GM19467 (cell line): ENCODE measurements around the gene KIFAP3.
"Not testable (repeated sequence)": the region's sequence is repeated elsewhere in the genome, so short reads cannot be mapped to it uniquely, and the experiment has no call there.

Experiments used
- ATAC-seq: cut with Tn5 transposase; IDR thresholded peaks from one replicate; pipeline ENCODE4 v1.9.1; 2021; ENCODE audit warnings: mild to moderate bottlenecking, moderate library complexity; ENCODE audit not compliant: unreplicated experiment

KIFAP3 gene

DNA sequence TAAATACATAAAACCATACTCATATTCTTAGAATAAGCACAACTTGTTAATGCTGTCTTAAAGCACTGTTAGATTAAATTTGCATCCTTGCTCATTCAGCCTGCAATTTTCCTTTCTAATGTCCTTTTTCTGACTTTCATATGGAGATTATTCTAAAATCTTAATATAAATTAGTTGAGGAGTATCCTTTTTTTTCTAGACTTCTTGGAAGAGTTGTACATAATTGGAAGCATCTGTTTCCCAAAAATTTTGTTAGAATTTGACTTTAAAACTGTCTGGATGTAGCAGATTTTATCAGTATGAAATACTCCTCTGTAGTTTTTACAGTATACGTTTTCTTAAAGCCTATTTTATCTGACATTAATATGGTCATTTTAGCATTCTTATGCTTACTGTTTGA, 9.7 kb downstream of the KIFAP3 start:
- ATAC-seq: no peak

DNA sequence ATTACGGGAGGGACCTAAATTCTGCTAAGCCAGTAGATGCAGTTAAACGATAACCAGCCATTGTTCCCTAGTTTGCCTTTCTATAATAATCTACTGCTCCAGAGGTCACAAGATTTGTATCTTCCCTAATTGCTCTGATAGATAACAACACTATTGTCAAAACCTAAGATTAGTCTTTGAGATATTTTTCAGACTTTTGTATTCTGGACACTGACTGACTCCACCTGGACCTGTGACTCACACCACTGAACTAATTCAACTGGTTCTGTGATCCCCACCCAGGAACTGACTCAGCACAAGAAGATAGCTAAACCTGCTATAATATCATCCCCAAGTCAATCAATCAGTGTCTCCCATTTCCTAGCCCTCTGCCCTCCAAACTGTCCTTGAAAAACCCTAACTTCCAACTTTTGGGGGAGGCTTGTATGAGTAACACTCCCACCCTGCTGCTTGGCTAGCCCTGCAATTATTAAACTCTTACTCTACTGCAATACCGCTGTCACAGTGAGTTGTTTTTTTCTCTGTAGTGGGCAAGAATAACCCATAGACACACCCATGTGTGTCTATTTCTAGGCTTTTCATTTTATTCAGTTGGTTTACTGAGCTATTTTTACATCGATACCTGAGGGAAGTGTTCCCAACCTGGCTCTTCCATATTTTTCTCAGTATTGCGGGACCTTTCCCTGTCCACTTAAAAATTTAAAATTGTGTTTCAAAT, 11.2 kb downstream of the KIFAP3 start:
- no peak for ATAC-seq

DNA sequence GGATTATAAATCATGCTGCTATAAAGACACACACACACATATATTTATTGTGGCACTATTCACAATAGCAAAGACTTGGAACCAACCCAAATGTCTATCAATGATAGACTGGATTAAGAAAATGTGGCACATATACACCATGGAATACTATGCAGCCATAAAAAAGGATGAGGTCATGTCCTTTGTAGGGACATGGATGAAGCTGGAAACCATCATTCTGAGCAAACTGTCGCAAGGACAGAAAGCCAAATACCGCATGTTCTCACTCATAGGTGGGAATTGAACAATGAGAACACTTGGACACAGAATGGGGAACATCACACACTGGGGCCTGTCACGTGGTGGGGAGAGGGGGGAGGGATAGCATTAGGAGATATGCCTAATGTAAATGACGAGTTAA, 12.8 kb downstream of the KIFAP3 start:
- not testable (repeated sequence) for ATAC-seq

DNA sequence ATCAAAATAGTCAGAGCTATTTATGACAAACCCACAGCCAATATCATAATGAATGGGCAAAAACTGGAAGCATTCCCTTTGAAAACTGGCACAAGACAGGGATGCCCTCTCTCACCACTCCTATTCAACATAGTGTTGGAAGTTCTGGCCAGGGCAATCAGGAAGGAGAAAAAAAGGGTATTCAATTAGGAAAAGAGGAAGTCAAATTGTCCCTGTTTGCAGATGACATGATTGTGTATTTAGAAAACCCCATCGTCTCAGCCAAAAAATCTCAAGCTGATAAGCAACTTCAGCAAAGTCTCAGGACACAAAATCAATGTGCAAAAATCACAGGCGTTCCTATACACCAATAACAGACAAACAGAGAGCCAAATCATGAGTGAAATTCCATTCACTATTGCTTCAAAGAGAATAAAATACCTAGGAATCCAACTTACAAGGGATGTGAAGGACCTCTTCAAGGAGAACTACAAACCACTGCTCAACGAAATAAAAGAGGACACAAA, 14.4 kb downstream of the KIFAP3 start:
- ATAC-seq: not testable (repeated sequence)

DNA sequence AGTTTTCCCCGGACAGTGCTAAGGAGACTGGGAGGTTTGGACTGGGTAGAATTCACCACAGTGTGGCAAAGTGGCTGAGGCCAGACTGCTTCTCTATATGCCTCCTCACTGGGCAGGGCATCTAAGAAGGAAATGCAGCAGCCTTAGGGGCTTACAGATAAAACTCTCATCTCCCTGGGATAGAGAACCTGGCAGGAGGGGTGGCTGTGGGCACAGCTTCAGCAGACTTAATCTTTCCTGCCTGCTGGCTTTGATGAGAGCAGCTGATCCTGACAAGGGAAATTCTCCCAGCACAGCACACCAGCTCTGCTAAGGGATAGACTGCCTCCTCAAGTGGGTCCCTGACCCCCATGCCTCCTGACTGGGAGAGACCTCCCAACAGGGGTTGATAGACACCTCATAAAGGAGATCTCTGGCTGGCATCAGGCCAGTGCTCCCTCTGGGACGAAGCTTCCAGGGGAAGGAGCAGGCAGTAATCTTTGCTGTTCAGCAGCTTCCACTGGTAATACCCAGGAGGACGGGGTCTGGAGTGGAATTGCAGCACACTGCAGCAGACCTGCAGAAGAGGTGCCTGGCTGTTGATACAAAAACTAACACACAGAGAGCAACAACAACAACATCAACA, 25.2 kb downstream of the KIFAP3 start:
- ATAC-seq: no peak

DNA sequence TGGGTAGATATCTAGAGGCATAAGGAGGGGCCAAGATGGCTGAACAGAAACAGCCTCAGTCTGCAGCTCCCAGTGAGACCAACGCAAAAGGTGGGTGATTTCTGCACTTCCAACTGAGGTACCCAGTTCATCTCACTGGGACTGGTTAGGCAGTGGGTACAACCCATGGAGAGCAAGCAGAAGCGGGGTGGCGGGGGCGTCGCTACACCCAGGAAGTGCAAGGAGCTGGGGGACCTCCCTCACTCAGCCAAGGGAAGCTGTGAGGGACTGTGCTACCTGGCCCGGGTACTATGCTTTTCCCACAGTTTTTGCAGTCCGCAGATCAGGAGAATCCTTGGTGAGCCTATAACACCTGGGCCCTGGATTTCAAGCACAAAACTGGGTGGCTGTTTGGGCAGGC, 26.0 kb downstream of the KIFAP3 start:
- no peak for ATAC-seq

DNA sequence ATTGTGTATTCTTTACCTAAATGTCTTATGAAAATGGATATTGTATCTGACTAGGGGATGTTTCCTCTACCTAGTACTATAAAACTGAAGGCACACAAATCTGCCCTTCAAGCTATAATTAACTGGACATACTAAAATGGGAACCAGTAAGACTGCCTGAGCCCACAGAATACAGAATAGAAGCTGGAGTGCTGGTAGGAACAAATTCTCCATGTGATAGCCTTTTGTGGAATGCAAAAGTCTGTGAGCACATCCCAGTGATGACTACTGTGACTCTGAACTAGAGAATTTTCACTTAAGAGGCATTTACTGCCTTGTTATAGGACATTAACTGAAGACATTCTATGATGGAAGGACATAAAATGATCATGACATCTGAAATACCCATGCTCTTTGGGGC, 30.3 kb downstream of the KIFAP3 start:
- no peak for ATAC-seq

DNA sequence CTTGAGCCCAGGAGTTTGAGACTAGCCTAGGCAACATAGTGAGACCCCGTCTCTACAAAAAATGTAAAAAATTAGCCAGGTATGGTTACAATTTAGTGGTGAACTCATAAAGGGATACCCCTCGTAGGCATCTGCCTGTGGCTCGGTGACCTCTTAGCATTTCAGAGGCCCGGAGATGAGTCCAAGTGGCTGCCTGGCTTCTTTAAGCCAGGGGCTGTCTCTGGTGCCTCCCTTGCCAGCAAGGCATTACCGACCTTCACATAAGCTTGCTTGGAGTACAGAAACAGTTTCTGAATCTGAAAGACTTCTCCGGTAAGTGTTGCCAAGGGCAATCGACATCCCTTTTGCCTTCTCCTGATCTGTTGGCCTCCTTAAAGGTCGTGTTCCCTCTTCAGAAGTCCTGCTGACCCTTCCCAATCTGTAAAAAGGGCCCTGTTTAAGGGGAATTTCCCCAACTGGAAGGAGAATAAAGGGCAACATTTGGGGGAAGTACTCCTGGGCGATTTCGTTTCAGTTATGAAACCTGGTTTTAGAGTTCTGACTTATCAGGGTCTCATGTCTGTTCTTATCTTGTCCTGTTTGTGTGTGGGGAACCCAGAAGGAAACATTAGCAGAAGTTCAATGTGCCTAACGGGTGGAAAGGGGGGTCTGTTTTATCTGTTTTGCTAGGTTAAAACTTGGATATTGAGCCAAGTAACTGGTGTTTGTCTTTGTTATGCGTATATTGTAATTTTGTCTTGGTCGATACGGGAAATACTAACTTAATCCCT, 32.9 kb downstream of the KIFAP3 start:
- ATAC-seq: no peak

DNA sequence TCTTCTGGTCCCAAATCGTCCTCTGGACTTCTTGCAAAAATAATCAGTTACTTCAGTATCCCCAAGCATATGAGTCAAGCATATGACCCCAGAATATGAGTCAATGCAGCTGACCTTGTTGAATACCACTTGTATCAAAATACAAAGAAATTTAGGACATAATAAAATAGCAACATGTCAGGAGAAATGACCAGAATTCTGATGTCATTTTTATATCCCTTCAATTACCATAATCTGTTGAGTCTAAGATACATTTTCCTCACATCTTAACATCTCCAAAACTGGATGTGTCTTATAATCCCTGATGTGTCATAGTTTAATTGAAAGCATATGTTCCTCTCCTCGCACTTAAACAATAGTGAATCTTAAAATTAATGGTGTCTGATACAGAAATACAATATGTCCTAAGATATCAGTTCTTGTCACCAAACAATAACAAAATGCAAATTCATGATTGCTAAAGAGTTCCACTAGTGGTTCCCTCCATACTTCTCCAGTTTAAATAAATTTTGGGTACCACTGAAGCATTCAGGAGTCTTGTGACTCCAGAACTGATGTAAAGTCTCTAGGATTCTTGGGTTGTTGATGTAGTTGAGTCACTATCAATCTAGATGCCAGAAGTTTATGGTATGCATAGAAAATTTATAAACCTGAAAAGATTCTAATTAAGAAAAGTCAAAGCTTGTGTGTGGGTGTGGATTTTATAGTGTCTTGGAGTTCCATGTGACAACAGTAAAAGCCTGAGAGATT, 41.8 kb downstream of the KIFAP3 start:
- no peak for ATAC-seq

DNA sequence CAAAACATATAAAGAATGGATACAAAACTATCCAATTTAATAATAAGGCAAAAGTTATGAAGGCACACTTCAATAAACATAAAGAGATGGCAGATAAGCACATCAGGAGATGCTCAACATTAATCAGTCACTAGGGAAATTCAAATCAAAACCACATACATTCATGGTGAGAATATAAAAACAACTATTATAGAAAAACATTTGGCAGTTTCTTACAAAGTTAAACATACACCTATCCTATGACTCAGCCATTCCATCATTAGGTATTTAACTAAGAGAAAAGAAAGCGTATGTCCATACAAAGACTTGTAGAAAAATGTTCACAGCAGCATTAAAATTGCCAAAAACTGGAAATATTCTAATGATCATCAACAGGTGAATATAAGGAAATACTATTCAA, 44.3 kb downstream of the KIFAP3 start:
- ATAC-seq: no peak

DNA sequence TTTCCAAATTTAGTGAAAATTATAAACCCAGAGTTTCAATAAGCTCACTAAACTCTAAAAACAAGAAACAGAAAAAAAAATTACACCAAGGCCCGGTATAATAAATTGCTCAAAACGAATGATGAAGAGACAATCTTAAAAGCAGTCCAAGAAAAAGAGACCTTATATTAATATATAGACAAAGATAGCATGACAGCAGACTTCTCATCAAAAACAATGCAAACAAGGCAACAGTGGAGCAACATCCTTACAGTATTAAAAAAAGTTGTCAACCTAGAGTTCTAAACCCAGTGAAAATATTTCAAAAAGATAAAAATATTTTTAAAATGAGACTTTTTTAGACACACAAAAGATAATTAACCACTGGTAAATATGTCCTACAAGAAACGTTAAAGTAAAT, 46.7 kb downstream of the KIFAP3 start:
- no peak for ATAC-seq

DNA sequence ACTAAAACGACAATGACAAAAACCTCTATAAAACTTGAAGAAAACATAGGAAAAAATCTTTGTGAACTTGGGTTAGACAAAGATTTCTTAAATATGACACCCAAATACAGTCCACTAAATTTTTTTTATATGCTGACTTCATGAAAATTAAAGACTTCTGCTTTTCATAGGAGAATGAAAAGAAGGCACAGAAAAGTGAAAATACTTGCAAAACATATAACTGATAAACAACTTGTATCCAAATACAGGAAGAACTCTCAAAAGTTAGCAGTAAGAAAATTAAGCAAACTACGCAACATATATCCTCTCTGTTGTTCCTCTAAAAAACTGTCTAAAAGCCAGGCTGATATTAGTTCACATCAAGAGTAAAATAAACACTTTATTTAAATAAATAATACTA, 53.6 kb downstream of the KIFAP3 start:
- ATAC-seq: no peak

DNA sequence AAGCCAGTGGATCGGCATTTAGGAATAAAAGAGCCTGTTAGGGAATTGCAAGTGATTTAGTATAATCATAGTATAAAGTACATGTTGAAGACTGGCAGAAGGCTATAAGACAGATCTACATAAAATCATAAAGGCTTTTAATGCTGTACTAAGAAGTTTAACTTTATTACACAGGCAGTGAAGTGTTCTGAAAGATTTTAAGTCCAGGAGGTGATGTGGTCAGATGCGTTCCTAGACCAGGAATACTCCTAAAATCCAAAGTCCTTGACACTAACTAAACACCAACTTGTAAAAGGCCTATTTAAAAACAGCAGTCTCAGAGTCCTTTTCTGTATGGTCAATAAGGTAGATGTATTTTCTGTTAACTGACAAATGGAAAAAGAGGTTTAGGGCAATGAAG, 57.0 kb downstream of the KIFAP3 start:
- no peak for ATAC-seq

DNA sequence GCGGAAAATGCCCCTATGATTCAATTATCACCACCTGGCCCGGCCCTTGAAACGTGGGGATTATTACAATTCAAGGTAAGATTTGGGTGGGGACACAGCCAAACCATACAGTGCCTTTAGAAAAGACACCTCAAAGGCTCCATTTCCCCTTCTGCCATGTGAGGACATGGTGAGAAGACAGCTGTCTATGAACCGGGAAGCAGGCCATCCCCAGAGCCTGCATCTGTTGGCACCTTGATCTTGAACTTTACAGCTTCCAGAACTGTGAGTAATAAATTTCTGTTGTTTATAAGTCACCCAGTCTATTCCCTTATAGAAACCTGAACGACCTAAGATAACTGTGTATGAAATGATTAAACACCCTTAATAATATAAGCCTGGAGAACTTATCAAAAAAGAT, 61.6 kb downstream of the KIFAP3 start:
- ATAC-seq: no peak

DNA sequence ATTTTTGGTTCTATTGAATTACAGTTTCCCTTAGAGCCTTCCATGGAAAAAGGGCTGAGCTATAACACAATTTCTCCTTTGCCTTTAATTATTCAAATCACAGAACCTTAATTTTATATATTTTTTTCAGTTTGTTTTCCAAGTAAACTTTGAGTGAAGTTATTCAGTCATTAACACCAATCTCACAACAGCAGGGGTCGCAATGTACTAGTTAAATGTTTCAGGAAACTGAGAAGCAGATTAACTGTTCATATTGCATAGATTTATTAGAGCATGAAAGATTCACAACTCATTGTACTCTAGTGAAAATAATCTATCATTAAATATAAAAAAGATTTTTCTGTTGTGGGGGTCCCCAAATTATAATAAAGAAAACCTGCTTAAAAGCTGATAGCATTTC, 64.1 kb downstream of the KIFAP3 start:
- no peak for ATAC-seq

DNA sequence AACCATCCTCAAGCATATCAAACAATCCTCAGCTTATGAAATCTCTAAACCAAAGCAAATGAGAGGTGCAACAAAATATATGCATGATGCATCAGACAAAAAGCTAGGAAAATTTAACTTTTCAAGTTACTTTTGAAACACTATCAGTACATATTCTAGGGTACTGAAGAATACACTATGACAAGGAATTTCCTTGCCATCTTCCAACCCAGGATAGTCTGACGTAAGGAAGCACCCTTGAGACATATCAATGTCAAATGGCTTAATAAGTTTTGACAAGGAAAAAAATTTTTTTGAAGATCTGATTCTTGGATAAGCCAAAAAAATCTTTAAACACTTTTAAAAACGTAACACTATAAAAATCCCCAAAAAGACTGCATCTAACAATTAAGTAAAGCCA, 64.9 kb downstream of the KIFAP3 start:
- no peak for ATAC-seq

DNA sequence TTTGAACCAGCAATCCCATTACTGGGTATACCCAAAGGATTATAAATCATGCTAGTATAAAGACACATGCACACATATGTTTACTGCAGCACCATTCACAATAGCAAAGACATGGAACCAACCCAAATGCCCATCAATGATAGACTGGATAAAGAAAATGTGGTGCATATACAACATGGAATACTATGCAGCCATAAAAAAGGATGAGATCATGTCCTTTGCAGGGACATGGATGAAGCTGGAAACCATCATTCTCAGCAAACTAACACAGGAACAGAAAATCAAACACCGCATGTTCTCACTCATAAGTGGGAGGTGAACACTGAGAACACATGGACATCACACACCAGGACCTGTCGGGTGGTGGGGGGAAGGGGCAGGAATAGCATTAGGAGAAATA, 65.8 kb downstream of the KIFAP3 start:
- not testable (repeated sequence) for ATAC-seq

DNA sequence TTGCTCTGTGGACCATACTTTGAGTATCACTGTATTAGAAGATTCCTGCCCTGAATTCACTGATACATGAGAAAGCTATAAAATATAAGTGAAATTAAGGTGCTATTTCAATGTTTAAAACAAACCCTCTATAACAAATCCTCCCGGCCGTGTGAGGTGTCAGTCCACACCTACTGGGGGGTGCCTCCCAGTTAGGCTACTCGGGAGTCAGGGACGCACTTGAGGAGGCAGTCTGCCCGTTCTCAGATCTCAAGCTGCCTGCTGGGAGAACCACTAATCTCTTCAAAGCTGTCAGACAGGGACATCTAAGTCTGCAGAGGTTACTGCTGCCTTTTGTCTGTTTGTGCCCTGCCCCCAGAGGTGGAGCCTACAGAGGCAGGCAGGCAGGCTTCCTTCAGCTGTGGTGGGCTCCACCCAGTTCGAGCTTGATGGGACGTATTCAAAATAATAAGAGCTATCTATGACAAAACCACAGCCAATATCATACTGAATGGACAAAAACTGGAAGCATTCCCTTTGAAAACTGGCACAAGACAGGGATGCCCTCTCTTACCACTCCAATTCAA, 71.1 kb downstream of the KIFAP3 start:
- not testable (repeated sequence) for ATAC-seq

DNA sequence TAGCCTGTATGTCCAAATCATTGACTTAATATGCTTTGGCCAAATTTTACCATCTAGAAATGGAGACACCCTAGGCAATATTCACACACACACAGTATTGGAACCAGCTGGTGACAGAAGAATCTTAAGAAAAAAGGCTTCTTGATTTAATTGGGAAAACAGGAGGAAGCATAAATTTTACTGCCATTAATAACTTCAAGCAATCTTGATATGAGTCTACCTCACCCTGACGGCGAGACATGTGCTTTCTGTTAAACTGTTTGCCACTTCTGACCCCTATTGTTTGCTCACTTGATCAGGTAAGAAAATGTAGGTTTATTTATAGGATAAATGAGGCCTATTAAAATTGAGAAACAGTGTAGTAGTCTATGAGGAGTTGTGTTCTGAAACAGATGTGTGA, 73.2 kb downstream of the KIFAP3 start:
- no peak for ATAC-seq

DNA sequence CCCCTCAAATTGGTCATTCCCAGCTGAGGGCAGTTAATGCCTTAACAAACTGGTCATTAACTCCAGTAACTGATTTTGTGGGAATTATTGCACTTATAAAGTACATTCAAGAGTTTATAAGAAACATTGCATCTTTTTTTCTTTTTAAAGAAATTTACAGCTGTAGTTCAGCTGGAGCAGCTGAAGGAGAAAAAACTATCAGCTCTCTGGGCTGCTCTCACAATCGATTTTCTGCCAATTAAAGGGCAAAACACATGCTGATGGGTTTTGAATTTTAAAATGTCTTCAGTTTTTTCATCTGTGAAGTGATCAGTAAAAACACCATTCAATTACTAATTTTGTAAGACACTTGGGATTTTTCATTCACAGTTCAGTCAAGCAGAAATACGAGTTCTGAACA, 74.7 kb downstream of the KIFAP3 start:
- no peak for ATAC-seq

DNA sequence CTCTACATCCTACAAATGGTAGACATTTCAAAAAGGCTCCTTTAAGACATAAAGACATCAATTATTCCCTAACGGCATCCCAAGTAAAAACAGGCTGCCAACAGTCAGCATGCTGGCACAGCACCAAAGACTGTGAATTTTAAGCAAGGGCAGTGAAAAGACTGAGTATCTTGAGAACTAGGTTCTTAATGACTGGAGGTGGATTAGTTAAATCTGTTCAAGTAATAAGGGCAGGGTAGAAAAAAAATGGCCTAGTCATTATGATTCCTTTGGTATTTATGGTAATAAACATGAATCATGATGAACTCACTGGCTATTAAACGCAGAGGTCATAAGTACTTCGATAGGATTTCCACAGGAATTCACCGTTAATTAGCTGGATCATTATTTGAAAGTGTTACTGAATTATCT, 75.2 kb downstream of the KIFAP3 start:
- no peak for ATAC-seq
